ENCODE data around the gene EPHB6. TPM values are rescaled to one million over a fixed set of nuclear protein-coding genes. Genes with fewer than 3 reads are reported as not detected.

The EPHB6 gene
- total and polyA plus RNA-seq, 3 donors from 2014 or later, result 38.1 to 52.0 (median 47.3) TPM

DNA sequence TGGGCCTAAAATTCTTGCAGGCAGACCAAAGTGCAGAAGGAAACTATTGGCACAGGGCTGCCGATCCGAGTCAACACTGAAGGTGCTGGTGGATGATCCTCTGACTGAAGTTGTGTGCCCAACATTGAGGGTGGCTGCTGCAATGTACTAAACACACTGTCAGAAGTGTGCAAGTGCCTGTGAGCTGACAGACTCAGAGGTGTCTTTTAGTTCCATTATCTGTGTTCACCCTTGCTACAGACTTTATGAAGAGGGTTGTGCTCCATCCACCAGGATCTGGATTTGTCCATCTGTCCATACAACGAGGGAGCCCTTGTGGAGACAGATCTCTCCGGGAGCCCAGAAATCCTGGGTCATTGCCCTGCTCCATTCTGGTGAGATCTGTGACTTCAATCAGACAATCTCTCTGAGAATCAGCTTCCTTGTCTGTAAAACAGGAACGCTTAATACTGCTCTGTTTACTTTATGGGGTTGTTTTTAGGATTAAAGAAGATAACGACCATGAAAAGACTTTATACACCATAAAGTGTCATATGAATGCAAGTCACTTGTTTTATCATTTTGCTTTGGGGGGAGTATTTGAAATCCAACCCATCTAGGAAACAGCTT lies 40.2 kb downstream of the EPHB6 start:
- 77 to 84% methylated on average over 6 of the region's 6 CpGs for WGBS, 2 donors
- Histone ChIP-seq H3K27me3 (no peaks in the 10 kb centered on the region), H3K4me3 (no peak overlapping the region), H3K36me3 (ENCODE audit: low read depth, missing control alignments) (no peaks in the 10 kb centered on the region), H3K4me1 (no peaks in the 10 kb centered on the region), H3K27ac (no peak overlapping the region), H3K9me3 (no peaks in the 10 kb centered on the region)
- intact Hi-C loops (cut with DNase I; ENCODE audit: low total_unique reads), result no loop called here
- DNase-seq, result no peak
- TF ChIP-seq, protein P1, sequence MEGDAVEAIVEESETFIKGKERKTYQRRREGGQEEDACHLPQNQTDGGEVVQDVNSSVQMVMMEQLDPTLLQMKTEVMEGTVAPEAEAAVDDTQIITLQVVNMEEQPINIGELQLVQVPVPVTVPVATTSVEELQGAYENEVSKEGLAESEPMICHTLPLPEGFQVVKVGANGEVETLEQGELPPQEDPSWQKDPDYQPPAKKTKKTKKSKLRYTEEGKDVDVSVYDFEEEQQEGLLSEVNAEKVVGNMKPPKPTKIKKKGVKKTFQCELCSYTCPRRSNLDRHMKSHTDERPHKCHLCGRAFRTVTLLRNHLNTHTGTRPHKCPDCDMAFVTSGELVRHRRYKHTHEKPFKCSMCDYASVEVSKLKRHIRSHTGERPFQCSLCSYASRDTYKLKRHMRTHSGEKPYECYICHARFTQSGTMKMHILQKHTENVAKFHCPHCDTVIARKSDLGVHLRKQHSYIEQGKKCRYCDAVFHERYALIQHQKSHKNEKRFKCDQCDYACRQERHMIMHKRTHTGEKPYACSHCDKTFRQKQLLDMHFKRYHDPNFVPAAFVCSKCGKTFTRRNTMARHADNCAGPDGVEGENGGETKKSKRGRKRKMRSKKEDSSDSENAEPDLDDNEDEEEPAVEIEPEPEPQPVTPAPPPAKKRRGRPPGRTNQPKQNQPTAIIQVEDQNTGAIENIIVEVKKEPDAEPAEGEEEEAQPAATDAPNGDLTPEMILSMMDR (IDR thresholded peaks at IDR 0.05), result no peak
- TF ChIP-seq POLR2A (IDR thresholded peaks at IDR 0.05), result no peak

DNA sequence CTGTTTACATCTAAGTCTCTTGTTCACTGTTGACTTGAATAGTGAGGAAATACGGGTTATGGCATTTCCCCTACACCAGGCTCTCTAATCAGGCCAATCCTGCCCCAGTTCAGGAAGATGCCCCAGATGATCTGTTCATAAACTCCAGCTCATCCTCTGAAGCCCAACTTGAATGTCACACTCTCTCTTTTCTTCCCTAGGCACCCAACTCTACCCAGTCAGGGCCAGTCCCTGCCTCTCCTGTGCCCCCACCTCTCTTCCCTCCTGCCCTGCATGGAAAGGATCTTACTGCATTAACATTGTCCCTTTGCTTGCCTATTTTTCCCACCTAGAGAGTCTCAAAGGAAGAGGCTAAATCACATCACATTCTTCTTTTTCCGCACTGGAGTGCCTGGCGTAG lies 41.3 kb downstream of the EPHB6 start:
- Histone ChIP-seq H3K9me3 (no peaks in the 10 kb centered on the region), H3K27me3 (no peaks in the 10 kb centered on the region), H3K4me1 (no peaks in the 10 kb centered on the region), H3K4me3 (no peak overlapping the region), H3K36me3 (ENCODE audit: low read depth, missing control alignments) (no peaks in the 10 kb centered on the region), H3K27ac (no peak overlapping the region)
- intact Hi-C loops (cut with DNase I; ENCODE audit: low total_unique reads), result no loop called here
- TF ChIP-seq, protein P1 (IDR thresholded peaks at IDR 0.05), result no peak
- no peak for TF ChIP-seq POLR2A (IDR thresholded peaks at IDR 0.05)
- DNase-seq, result no peak
- 93 to 98% methylated on average over 3 of the region's 3 CpGs for WGBS, 2 donors

DNA sequence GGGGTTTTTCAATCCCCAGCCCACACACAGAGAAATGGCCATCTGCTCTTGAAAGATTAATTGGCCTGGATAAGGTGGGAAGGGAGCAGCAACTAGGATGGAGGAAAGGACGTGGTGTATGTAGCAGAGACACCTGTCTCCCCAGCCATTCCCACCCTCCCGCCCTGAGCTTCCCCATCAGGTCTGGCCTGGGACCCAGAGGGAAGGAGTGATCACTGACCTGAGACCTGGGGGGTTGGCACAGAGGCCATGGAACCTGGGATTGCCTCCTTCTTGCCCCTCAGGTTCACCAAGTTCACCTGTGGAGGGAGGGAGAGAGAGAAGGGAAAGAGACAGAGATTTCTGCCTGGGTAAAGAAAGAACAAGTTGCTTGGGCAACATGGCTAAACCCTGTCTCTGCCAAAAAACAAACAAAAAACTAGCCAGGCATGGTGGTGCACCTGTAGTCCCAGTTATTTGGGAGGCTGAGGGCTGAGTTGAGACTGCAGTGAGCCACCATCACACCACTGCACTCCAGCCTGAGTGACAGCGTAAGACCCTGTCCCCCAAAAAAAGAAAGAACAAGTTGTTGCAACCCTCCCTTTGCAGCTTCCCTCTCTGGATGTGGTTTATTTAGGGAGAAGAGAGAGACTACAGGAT lies 42.0 kb downstream of the EPHB6 start:
- TF ChIP-seq, protein P1 (IDR thresholded peaks at IDR 0.05), result no peak
- TF ChIP-seq POLR2A (IDR thresholded peaks at IDR 0.05), result no peak
- Histone ChIP-seq H3K27ac (no peak overlapping the region), H3K4me3 (no peak overlapping the region), H3K4me1 (no peaks in the 10 kb centered on the region), H3K36me3 (ENCODE audit: low read depth, missing control alignments) (no peaks in the 10 kb centered on the region), H3K9me3 (no peaks in the 10 kb centered on the region), H3K27me3 (no peaks in the 10 kb centered on the region)
- WGBS, 2 donors, result 77 to 90% methylated on average over 3 of the region's 3 CpGs
- DNase-seq, result no peak
- intact Hi-C loops (cut with DNase I; ENCODE audit: low total_unique reads), result no loop called here

DNA sequence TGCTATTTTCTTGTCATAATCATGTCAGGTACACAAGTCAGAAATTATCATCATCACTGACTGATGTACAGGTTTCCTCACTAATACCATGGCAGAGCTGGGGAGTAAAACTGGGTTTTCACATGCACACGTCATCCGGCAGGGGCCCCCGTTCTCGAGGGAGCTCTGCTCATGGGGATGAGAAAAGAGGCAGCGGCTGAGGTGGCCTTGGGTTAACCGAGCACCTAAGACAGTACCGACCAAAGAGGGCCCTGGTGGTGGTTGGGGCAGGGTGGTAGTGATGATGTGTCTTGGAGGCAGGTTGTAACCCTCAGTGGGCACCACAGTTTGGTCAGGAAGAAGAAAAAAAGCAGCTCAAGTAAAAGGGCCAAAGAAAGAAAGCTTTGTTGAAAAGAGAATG lies 42.8 kb downstream of the EPHB6 start:
- H3K27ac ChIP-seq, result no peak overlapping the region
- intact Hi-C loops (cut with DNase I; ENCODE audit: low total_unique reads), result no loop called here
- H3K27me3 ChIP-seq, result no peaks in the 10 kb centered on the region
- no peaks in the 10 kb centered on the region for H3K4me1 ChIP-seq
- TF ChIP-seq, protein P1 (IDR thresholded peaks at IDR 0.05), result no peak
- no peak for TF ChIP-seq POLR2A (IDR thresholded peaks at IDR 0.05)
- WGBS, 2 donors, result 90% methylated on average over 7 of the region's 7 CpGs
- no peaks in the 10 kb centered on the region for H3K36me3 ChIP-seq (ENCODE audit: low read depth, missing control alignments)
- no peaks in the 10 kb centered on the region for H3K9me3 ChIP-seq
- H3K4me3 ChIP-seq, result no peak overlapping the region
- no peak for DNase-seq
